ENCODE data around the gene OPRD1.
"Not testable (repeated sequence)": the region's sequence is repeated elsewhere in the genome, so short reads cannot be mapped to it uniquely, and the experiment has no call there.

Gene OPRD1

GRCh38 chr1:28803051-28803450 is 8.9 kb upstream of the OPRD1 start:
- DNase-seq = no peak

- DNase-seq = no peak
Measured at GRCh38 chr1:28803662-28804061, 8.3 kb upstream of the OPRD1 start.

DNA sequence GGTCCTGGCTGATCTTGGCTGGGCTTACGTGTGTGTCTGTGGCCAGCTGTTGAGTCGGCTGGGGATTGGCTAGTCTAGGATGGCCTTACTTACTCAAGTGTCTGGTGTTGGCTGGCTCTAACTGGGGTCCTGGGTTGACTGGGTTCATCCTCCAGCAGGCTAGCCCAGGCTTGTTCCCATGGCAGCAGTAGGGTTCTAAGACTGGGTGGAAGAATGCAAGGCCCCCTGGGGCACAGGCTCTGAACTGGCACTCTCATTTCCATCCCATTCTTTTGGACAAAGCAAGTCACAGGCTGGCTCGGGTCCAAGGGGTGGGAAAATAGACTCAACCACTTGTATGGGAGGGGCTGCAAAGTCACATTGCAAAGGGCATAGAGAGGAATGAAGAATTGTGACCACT is 7.9 kb upstream of the OPRD1 start:
- no peak for DNase-seq

- DNase-seq = no peak
Measured at GRCh38 chr1:28807046-28807445, 4.9 kb upstream of the OPRD1 start.

DNA sequence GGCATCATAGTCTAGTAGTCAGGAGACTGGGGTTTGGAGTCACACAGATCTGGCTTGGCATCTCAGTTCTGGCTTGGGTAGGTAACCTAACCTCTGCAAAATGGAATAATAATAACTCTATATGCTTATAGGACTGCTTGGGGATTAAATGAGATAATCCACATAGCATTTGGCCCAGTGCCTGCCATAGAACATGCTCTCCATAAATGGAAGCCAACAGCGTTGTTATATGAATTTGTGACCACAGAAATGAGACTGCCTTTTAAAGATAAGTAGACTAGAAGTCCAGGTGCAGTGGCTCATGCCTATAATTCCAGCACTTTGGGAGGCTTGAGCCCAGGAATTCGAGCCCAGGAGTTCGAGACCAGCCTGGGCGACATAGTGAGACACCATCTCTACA is 4.0 kb upstream of the OPRD1 start:
- DNase-seq = no peak

DNA sequence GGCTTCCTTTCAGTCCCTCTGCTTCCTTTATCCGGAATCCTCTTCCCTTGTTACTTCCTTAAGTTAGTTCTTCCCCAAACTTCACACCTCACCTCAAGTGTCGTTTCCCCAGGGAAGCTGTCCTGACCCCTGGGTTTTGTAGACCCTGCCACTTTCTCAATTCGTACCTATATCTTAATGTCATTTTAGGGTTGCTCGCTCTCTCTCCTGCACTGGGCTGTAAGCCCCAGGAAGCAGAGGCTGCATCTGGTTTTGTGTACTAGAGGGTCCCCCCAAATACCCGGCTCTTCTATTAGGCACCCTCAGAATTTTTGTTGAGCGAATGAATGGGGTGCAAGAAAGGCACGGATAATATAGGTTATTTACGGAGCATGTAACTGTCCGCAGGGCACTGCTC is 603 bp upstream of the OPRD1 start:
- no peak for DNase-seq

- DNase-seq = no peak
Measured at GRCh38 chr1:28812669-28813468, 899 bp downstream of the OPRD1 start.

- no peak for DNase-seq
Measured at GRCh38 chr1:28813931-28814465, 2.0 kb downstream of the OPRD1 start.

DNA sequence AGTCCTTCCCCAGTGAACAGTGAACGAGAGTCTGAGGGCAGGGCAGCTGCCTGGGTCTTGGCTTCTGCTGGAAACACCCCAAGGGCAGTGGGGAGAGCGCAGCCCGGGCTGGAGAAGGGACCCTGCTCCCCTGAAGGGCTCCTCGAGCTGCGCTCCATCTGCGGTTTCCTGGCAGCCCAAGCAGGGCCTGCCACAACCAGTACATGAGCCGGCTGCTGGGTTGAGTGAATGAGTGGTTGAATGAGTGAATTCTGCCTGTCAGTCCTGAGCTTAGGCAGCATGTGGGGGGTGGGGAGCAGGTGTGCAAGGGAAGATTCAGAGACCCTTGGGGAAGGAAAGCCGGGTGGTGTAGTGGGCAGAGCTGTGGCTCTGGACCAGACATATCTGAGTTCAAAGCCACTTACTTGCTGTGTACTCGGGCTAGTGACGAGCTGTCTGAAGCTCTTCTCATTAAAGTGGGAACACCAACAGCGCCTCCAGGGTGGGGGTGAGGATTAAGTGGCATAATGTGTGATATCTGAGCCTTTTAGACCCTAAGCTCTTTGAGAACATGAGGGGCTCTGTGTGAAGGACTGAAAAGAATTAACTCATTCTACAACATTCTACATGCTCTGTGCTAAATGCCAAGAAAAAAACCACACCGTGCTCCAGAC is 3.7 kb downstream of the OPRD1 start:
- no peak for DNase-seq

GRCh38 chr1:28817133-28817532 is 5.2 kb downstream of the OPRD1 start:
- DNase-seq = no peak

DNA sequence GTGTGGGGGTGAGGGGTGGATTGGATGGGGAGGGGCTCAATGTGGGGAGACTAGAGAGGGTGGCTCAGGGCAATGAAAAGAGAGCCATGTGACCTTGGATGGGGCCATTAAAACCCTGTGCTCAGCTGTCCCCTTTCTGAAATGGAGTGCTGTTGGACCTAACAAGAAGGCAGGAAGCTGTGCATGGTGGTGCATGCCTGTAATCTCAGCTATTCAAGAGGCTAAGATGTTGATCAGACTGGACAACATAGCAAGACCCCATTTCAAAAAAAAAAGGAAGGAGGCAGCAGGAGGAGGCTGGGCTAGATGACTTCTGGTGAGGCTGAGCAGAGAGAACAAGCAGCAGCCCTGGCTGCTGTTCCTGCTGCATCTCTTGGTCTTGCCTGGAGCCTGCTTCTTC is 7.0 kb downstream of the OPRD1 start:
- no peak for DNase-seq

- no peak for DNase-seq
Measured at GRCh38 chr1:28822799-28823198, 10.8 kb downstream of the OPRD1 start.

- not testable (repeated sequence) for DNase-seq
Measured at GRCh38 chr1:28824061-28824460, 12.1 kb downstream of the OPRD1 start.

GRCh38 chr1:28828227-28828858 is 16.4 kb downstream of the OPRD1 start:
- not testable (repeated sequence) for DNase-seq

- DNase-seq = no peak
Measured at GRCh38 chr1:28830814-28831213, 18.8 kb downstream of the OPRD1 start.

- no peak for DNase-seq
Measured at GRCh38 chr1:28832966-28833365, 21.0 kb downstream of the OPRD1 start.

GRCh38 chr1:28833381-28833780 is 21.4 kb downstream of the OPRD1 start:
- DNase-seq = no peak

- no peak for DNase-seq
Measured at GRCh38 chr1:28835237-28835650, 23.3 kb downstream of the OPRD1 start.

GRCh38 chr1:28836421-28836956 is 24.5 kb downstream of the OPRD1 start:
- no peak for DNase-seq

DNA sequence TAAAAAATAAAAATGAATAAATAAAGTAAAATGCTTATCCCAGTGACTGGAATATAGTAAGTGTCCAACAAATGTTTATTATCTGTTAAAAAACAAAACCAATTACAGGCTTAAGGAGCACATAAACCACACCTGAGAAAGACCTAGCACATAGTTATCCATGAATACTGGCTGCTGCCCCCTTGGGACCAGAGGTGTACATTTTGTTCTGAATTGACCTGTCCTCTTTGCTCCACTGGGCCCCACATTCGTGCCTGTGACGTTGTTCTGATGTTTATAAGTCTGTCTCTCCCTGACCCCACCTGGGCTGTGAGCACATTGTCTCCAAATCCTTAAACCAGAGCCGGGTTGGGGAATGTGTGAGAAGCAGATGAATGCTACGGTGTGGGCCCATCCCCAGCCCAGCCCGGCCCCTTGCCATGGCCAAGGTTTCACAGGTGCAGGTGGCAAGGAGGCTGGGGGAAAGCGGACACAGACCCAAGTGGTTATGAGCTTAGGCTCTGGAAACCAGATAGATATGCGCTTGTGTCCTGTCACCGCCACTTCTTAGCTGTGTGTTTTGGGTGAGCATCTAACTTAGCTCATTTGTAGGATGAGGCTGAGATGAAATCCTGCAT is 29.1 kb downstream of the OPRD1 start:
- DNase-seq = no peak

DNA sequence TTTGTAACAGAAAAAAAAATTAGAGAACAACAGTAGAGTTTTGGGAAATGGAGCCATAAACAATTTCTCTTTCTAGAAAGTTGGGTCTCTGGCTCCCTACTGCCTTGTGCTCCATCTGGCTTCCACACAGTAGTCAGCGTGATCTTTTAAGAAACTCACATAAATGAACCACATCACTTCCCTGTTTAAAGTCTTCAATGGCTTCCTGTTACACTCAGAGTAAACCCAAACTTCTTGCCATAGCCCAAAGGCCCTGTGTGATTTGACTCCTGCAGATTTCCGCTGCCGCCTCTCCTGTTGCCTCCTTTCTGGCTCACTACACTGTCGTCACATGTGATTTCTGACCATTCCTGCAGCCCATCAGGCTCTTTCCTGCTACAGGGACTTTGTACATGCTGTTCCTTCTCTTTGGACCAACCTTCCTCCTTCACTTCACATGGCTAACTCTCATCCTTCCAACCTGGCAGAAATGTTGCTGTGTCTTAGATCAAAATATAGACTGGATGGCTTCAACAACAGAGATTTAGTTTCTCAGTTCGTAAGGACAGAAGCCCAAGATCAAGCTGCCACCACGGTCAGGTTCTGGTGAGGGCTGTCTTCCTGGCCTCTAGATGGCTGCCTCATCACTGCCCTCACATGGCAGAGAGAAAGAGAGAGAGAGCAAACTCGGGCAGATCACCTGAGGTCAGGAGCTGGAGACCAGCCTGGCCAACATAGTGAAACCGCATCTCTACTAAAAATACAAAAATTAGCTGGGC is 34.0 kb downstream of the OPRD1 start:
- no peak for DNase-seq

- not testable (repeated sequence) for DNase-seq
Measured at GRCh38 chr1:28847207-28847606, 35.2 kb downstream of the OPRD1 start.
